GM18498 (cell line): ENCODE results near the gene DCLK2.
A peak's percentile ranks its signal among the peaks of the same experiment; 100 is the strongest.

Source experiments
- ATAC-seq: cut with Tn5 transposase; IDR thresholded peaks from one replicate; pipeline ENCODE4 v1.9.1; 2021; ENCODE audit warnings: mild to moderate bottlenecking, moderate library complexity; ENCODE audit not compliant: unreplicated experiment

DCLK2 gene

GRCh38 chr4:150256225-150256620, 178.0 kb downstream of the DCLK2 start:
- no peak for ATAC-seq

- no peak for ATAC-seq
Observed at GRCh38 chr4:150256841-150257730, 178.8 kb downstream of the DCLK2 start.

GRCh38 chr4:150258569-150258968, 180.3 kb downstream of the DCLK2 start:
- ATAC-seq: no peak

- no peak for ATAC-seq
Observed at GRCh38 chr4:150259861-150260567, 181.8 kb downstream of the DCLK2 start.

GRCh38 chr4:150261571-150261970, 183.3 kb downstream of the DCLK2 start:
- ATAC-seq: no peak

GRCh38 chr4:150262611-150263010, 184.4 kb downstream of the DCLK2 start:
- ATAC-seq: no peak

GRCh38 chr4:150264595-150265161, 186.4 kb downstream of the DCLK2 start:
- no peak for ATAC-seq

- ATAC-seq: no peak
Observed at GRCh38 chr4:150265806-150266205, 187.6 kb downstream of the DCLK2 start.

GRCh38 chr4:150268444-150268843, 190.2 kb downstream of the DCLK2 start:
- no peak for ATAC-seq

GRCh38 chr4:150278206-150278605, 200.0 kb downstream of the DCLK2 start:
- ATAC-seq: no peak

- ATAC-seq: no peak
Observed at GRCh38 chr4:150280081-150280895, 202.0 kb downstream of the DCLK2 start.

- ATAC-seq: no peak
Observed at GRCh38 chr4:150280975-150281374, 202.7 kb downstream of the DCLK2 start.

- ATAC-seq: no peak
Observed at GRCh38 chr4:150283689-150284088, 205.4 kb downstream of the DCLK2 start.

- no peak for ATAC-seq
Observed at GRCh38 chr4:150286656-150287055, 208.4 kb downstream of the DCLK2 start.

- no peak for ATAC-seq
Observed at GRCh38 chr4:150289198-150289597, 211.0 kb downstream of the DCLK2 start.

GRCh38 chr4:150289881-150290280, 211.6 kb downstream of the DCLK2 start:
- ATAC-seq: no peak

GRCh38 chr4:150297861-150298474, 219.7 kb downstream of the DCLK2 start:
- peak; percentile 47 for ATAC-seq

GRCh38 chr4:150299816-150300215, 221.6 kb downstream of the DCLK2 start:
- no peak for ATAC-seq

GRCh38 chr4:150302553-150302952, 224.3 kb downstream of the DCLK2 start:
- no peak for ATAC-seq

- no peak for ATAC-seq
Observed at GRCh38 chr4:150305995-150306394, 227.8 kb downstream of the DCLK2 start.
